H9 (cell line): ENCODE data around the gene MTNR1B. TPM values are rescaled to one million over a fixed set of nuclear protein-coding genes. Genes with fewer than 3 reads are reported as not detected.

Source experiments
- DNase-seq: peaks from one replicate; pipeline ENCODE4 v3.0.0-alpha.2; 2017
- H2AFZ ChIP-seq: one replicate; pipeline ENCODE4 v1.6.1; 2013; ENCODE audit warnings: mild to moderate bottlenecking, low read length, control low read depth, moderate library complexity
- H2AK5ac ChIP-seq: 2 replicates; pipeline ENCODE4 v1.6.1; 2013; ENCODE audit warnings: low read length, control low read depth, mixed read lengths; ENCODE audit not compliant: insufficient read length
- H2BK120ac ChIP-seq: one replicate; pipeline ENCODE4 v1.6.1; 2013; ENCODE audit warnings: low read depth, mild to moderate bottlenecking, low read length, control low read depth, inconsistent platforms; ENCODE audit not compliant: poor library complexity, severe bottlenecking
- H2BK12ac ChIP-seq: 2 replicates; pipeline ENCODE4 v1.6.1; 2013; ENCODE audit warnings: low read length, control low read depth, mixed read lengths, low read depth; ENCODE audit not compliant: insufficient read length
- H2BK15ac ChIP-seq: 2 replicates; pipeline ENCODE4 v1.6.1; 2013; ENCODE audit warnings: low read depth, low read length, control low read depth
- H2BK20ac ChIP-seq: one replicate; pipeline ENCODE4 v1.6.1; 2013; ENCODE audit warnings: low read depth, mild to moderate bottlenecking, low read length, control low read depth, inconsistent platforms; ENCODE audit not compliant: poor library complexity, severe bottlenecking
- H2BK5ac ChIP-seq: 2 replicates; pipeline ENCODE4 v1.6.1; 2013; ENCODE audit warnings: low read length, control low read depth, mixed read lengths; ENCODE audit not compliant: insufficient read length
- H3K14ac ChIP-seq: 2 replicates; pipeline ENCODE4 v1.6.1; 2013; ENCODE audit warnings: low read length, control low read depth; ENCODE audit not compliant: insufficient read depth
- H3K18ac ChIP-seq: 2 replicates; pipeline ENCODE4 v1.6.1; 2013; ENCODE audit warnings: low read depth, mild to moderate bottlenecking, mixed read lengths, low read length, control low read depth; ENCODE audit not compliant: insufficient read length
- H3K23ac ChIP-seq: 2 replicates; pipeline ENCODE4 v1.6.1; 2013; ENCODE audit warnings: low read length, control low read depth, mixed read lengths, low read depth; ENCODE audit not compliant: insufficient read length
- H3K23me2 ChIP-seq: 2 replicates; pipeline ENCODE4 v1.6.1; 2013; ENCODE audit warnings: low read depth, mild to moderate bottlenecking, mixed read lengths, low read length, control low read depth; ENCODE audit not compliant: insufficient read length, poor library complexity, severe bottlenecking
- H3K27ac ChIP-seq: 2 replicates; pipeline ENCODE4 v1.5.1; 2013; ENCODE audit warnings: low read length, control low read depth, mixed read lengths, low read depth; ENCODE audit not compliant: insufficient read length
- H3K27me3 ChIP-seq: 2 replicates; pipeline ENCODE4 v1.6.1; 2013; ENCODE audit warnings: low read length, control low read depth, inconsistent platforms; ENCODE audit not compliant: insufficient read depth
- H3K4ac ChIP-seq: 2 replicates; pipeline ENCODE4 v1.6.1; 2013; ENCODE audit warnings: low read depth, mild to moderate bottlenecking, control low read depth, inconsistent platforms, low read length, moderate library complexity
- H3K4me1 ChIP-seq: 2 replicates; pipeline ENCODE4 v1.6.1; 2013; ENCODE audit warnings: low read length, control low read depth, inconsistent platforms; ENCODE audit not compliant: insufficient read depth
- H3K4me2 ChIP-seq: 2 replicates; pipeline ENCODE4 v1.6.1; 2013; ENCODE audit warnings: low read length, control low read depth, mixed read lengths; ENCODE audit not compliant: insufficient read length, insufficient read depth
- H3K56ac ChIP-seq: 2 replicates; pipeline ENCODE4 v1.6.1; 2013; ENCODE audit warnings: low read depth, mild to moderate bottlenecking, mixed read lengths, low read length, control low read depth; ENCODE audit not compliant: insufficient read length
- H3K79me1 ChIP-seq: 2 replicates; pipeline ENCODE4 v1.6.1; 2013; ENCODE audit warnings: low read depth, mild to moderate bottlenecking, moderate library complexity, low read length, control low read depth, inconsistent platforms; ENCODE audit not compliant: insufficient read depth, poor library complexity, severe bottlenecking
- H3K79me2 ChIP-seq: 2 replicates; pipeline ENCODE4 v1.6.1; 2013; ENCODE audit warnings: low read length, control low read depth, inconsistent platforms; ENCODE audit not compliant: insufficient read depth
- H3K9ac ChIP-seq: 2 replicates; pipeline ENCODE4 v1.6.1; 2013; ENCODE audit warnings: low read length, control low read depth, mixed read lengths; ENCODE audit not compliant: insufficient read length; ENCODE audit errors: extremely low read depth
- H3K9me3 ChIP-seq: one replicate; pipeline ENCODE4 v1.6.1; 2013; ENCODE audit warnings: low read depth, low read length, inconsistent platforms; ENCODE audit not compliant: control insufficient read depth
- H3T11ph ChIP-seq: one replicate; pipeline ENCODE4 v1.6.1; 2013; ENCODE audit warnings: mild to moderate bottlenecking, low read length, control low read depth, inconsistent platforms
- H4K20me1 ChIP-seq: one replicate; pipeline ENCODE4 v1.6.1; 2013; ENCODE audit not compliant: control insufficient read depth, insufficient read length, insufficient read depth
- H4K5ac ChIP-seq: 2 replicates; pipeline ENCODE4 v1.6.1; 2013; ENCODE audit warnings: low read depth, mild to moderate bottlenecking, mixed read lengths, low read length, control low read depth; ENCODE audit not compliant: insufficient read length
- H4K8ac ChIP-seq: replicated peaks from 2 replicates; pipeline ENCODE4 v1.6.1; 2013; ENCODE audit warnings: low read length, control low read depth, mixed read lengths, low read depth; ENCODE audit not compliant: insufficient read length
- H4K91ac ChIP-seq: 2 replicates; pipeline ENCODE4 v1.6.1; 2013; ENCODE audit warnings: low read depth, mild to moderate bottlenecking, moderate library complexity, mixed read lengths, low read length, control low read depth; ENCODE audit not compliant: insufficient read length
- H3K27ac Mint-ChIP-seq, 3 experiments: 2 replicates in 2 of 3; 3 replicates in 1 of 3; pipeline ENCODE4 v1.8.0; 2020 to 2021; ENCODE audit warnings: mixed read lengths in 3 of 3, mild to moderate bottlenecking in 1 of 3, moderate library complexity in 1 of 3
- H3K27me3 Mint-ChIP-seq: 2 replicates; pipeline ENCODE4 v1.8.0; 2021; ENCODE audit warnings: low read depth, mild to moderate bottlenecking, moderate library complexity, mixed read lengths
- H3K36me3 Mint-ChIP-seq, 3 experiments: 2 replicates in 2 of 3; 3 replicates in 1 of 3; pipeline ENCODE4 v1.8.0; 2020 to 2021; ENCODE audit warnings: low read depth in 3 of 3, mixed read lengths in 3 of 3; ENCODE audit not compliant: insufficient read depth in 1 of 3
- H3K4me1 Mint-ChIP-seq, 2 experiments: 2 replicates each; pipeline ENCODE4 v1.8.0; 2020; ENCODE audit warnings: mixed read lengths in 2 of 2
- H3K4me3 Mint-ChIP-seq, 2 experiments: 2 replicates in 1 of 2; 3 replicates in 1 of 2; pipeline ENCODE4 v1.8.0; 2020 to 2021; ENCODE audit warnings: mild to moderate bottlenecking in 2 of 2, mixed read lengths in 2 of 2, moderate library complexity in 1 of 2
- H3K9me3 Mint-ChIP-seq, 2 experiments: 2 replicates in 1 of 2; 3 replicates in 1 of 2; pipeline ENCODE4 v1.8.0; 2020; ENCODE audit warnings: mild to moderate bottlenecking in 2 of 2, mixed read lengths in 2 of 2, moderate library complexity in 1 of 2
- WGBS: extraction: QIAGEN DNeasy Blood & Tissue Kit; methylation state at CpG from one replicate; pipeline ENCODE4 v1.1.7; 2013; ENCODE audit warnings: missing lambda C conversion rate, low lambda C conversion rate, mixed read lengths; ENCODE audit not compliant: insufficient read length; ENCODE audit errors: extremely low coverage; 5-methylcytosine and 5-hydroxymethylcytosine counted together
- total RNA-seq: library from RNA; stranded (reverse); gene quantifications from 2 replicates; pipeline ENCODE4 v1.2.1, GENCODE V29; 2021
- TF ChIP-seq, protein P1 (sequence below): fragments of 200-600 bp; sonication (generic); conservative IDR thresholded peaks from 3 replicates; pipeline ENCODE4 v1.8.0; 2021; ENCODE audit warnings: antibody characterized with exemption, mild to moderate bottlenecking

Gene MTNR1B
- total RNA-seq, 1 experiment from 2014 or later = not detected

DNA sequence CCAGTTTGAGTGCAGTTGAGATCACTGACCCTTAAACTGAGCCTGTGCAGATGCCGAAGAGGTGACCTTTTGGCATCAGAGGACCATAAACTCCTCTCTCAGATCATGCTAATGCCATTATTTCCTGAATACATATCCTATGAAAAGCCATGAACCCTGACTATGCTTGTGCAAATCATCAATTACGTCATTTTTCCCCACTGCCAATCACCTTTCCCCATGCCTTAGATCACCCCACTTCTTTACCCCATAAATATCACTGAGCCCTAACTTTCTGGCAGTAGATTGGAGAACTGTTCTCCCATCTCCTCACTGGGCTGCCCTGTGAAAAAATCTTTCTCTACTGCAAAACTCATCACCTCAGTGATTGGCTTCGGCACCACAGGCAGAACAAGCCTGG lies 32.9 kb downstream of the MTNR1B start:
- no peak overlapping the region for H2BK12ac ChIP-seq
- H3K36me3 Mint-ChIP-seq = peaks cover 0 to 10% (median 4%) of the 10 kb centered on the region in 3 experiments; a peak in 4 of 7 replicates
- H3K27me3 ChIP-seq = no peaks in the 10 kb centered on the region
- H3K4me3 Mint-ChIP-seq = no peak overlapping the region
- no peak overlapping the region for H3K4ac ChIP-seq
- H3K23me2 ChIP-seq = no peaks in the 10 kb centered on the region
- DNase-seq = no peak
- WGBS = no CpG with 5 or more reads among the region's 3 CpGs
- H2BK15ac ChIP-seq = no peak overlapping the region
- no peak overlapping the region for H4K5ac ChIP-seq
- no peak overlapping the region for H2BK120ac ChIP-seq
- no peaks in the 10 kb centered on the region; a peak in 1 of 4 replicates for H3K4me1 Mint-ChIP-seq
- H3K9ac ChIP-seq = no peak overlapping the region
- no peak overlapping the region for H3K14ac ChIP-seq
- TF ChIP-seq, protein P1, sequence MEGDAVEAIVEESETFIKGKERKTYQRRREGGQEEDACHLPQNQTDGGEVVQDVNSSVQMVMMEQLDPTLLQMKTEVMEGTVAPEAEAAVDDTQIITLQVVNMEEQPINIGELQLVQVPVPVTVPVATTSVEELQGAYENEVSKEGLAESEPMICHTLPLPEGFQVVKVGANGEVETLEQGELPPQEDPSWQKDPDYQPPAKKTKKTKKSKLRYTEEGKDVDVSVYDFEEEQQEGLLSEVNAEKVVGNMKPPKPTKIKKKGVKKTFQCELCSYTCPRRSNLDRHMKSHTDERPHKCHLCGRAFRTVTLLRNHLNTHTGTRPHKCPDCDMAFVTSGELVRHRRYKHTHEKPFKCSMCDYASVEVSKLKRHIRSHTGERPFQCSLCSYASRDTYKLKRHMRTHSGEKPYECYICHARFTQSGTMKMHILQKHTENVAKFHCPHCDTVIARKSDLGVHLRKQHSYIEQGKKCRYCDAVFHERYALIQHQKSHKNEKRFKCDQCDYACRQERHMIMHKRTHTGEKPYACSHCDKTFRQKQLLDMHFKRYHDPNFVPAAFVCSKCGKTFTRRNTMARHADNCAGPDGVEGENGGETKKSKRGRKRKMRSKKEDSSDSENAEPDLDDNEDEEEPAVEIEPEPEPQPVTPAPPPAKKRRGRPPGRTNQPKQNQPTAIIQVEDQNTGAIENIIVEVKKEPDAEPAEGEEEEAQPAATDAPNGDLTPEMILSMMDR = no peak
- no peaks in the 10 kb centered on the region for H4K20me1 ChIP-seq
- H4K8ac ChIP-seq = no peak overlapping the region
- H3T11ph ChIP-seq = no peak overlapping the region
- no peak overlapping the region for H2BK5ac ChIP-seq
- H3K27ac ChIP-seq = no peak overlapping the region
- H3K9me3 ChIP-seq = no peaks in the 10 kb centered on the region
- H3K27ac Mint-ChIP-seq = no peak overlapping the region; a peak in 1 of 7 replicates
- H2AK5ac ChIP-seq = no peak overlapping the region
- peaks cover 8 to 11% of the 10 kb centered on the region in 2 experiments; a peak in 4 of 5 replicates for H3K9me3 Mint-ChIP-seq
- no peak overlapping the region for H2AFZ ChIP-seq
- no peak overlapping the region for H4K91ac ChIP-seq
- no peak overlapping the region for H3K18ac ChIP-seq
- H3K79me1 ChIP-seq = no peaks in the 10 kb centered on the region
- H3K4me1 ChIP-seq = no peaks in the 10 kb centered on the region
- no peak overlapping the region for H3K23ac ChIP-seq
- no peak overlapping the region for H3K4me2 ChIP-seq
- H3K27me3 Mint-ChIP-seq = no peaks in the 10 kb centered on the region
- no peak overlapping the region for H3K56ac ChIP-seq
- H3K79me2 ChIP-seq = no peaks in the 10 kb centered on the region
- no peak overlapping the region for H2BK20ac ChIP-seq
